A549 (cell line): Measurements from ENCODE around the gene MAN2B2. TPM values are rescaled to one million over a fixed set of nuclear protein-coding genes. Genes with fewer than 3 reads are reported as not detected.

Experiments
- ATAC-seq, 2 experiments: fragments of 200-7000 bp in 1 of 2; fragments of >200 bp in 1 of 2; cut with Nextera tagmentation in 1 of 2; cut with Tn5 transposase in 1 of 2; 3 replicates each; pipeline versions ENCODE4 v1.8.0 to v1.9.1; 2018 to 2020; ENCODE audit warnings: mild to moderate bottlenecking in 1 of 2, moderate library complexity in 1 of 2
- CTCF ChIA-PET: fragments of 300-600 bp; sonication (Branson Sonifier 250); formaldehyde crosslinking; extraction: SDS; loops from one replicate; lab custom pipeline; 2021; ENCODE audit warnings: antibody characterized with exemption, inconsistent platforms; lab: Yijun Ruan, JAX
- POLR2A ChIA-PET: fragments of 350-600 bp; formaldehyde crosslinking; extraction: SDS; loops from one replicate; lab custom pipeline; 2021; ENCODE audit warnings: antibody characterized with exemption, inconsistent platforms; lab: Yijun Ruan, JAX
- DNase-seq, 2 experiments: peaks; one replicate each; pipeline versions ENCODE4 v3.0.0 to v3.0.0-alpha.2; 2011 to 2016; ENCODE audit warnings: low read depth in 1 of 2, low spot score in 1 of 2
- FAIRE-seq: peaks from 2 replicates; lab custom pipeline; 2011; peaks lifted over from hg19 to GRCh38; lab: Jason Lieb, UNC
- H3K27ac ChIP-seq, 2 experiments: fragments of >200 bp; sonication (Bioruptor Twin); formaldehyde crosslinking; 3 replicates each; pipeline ENCODE4 v1.5.1; 2016 to 2017
- H3K4me1 ChIP-seq: fragments of >200 bp; sonication (Bioruptor Twin); formaldehyde crosslinking; 3 replicates; pipeline ENCODE4 v1.6.1; 2016
- H3K4me2 ChIP-seq: fragments of >200 bp; sonication (Bioruptor Twin); formaldehyde crosslinking; 3 replicates; pipeline ENCODE4 v1.6.1; 2016
- H3K4me3 ChIP-seq: fragments of >200 bp; sonication (Bioruptor Twin); formaldehyde crosslinking; 3 replicates; pipeline ENCODE4 v1.5.1; 2016
- H3K9me3 ChIP-seq: fragments of >200 bp; sonication (Bioruptor Twin); formaldehyde crosslinking; 3 replicates; pipeline ENCODE4 v1.6.1; 2016
- CHD4 ChIP-seq: fragments of 200-600 bp; sonication (generic); IDR thresholded peaks from 2 replicates; pipeline ENCODE4 v1.6.1; 2016; ENCODE audit warnings: antibody characterized with exemption, mild to moderate bottlenecking, borderline replicate concordance
- CTCF ChIP-seq: fragments of >200 bp; sonication (Bioruptor Twin); formaldehyde crosslinking; IDR thresholded peaks from 3 replicates; pipeline ENCODE4 v1.5.1; 2016
- FOSB ChIP-seq: fragments of 250-450 bp; sonication (Bioruptor Pico); IDR thresholded peaks from 2 replicates; pipeline ENCODE4 v1.5.0; 2020; ENCODE audit warnings: mild to moderate bottlenecking, moderate library complexity
- FOSL2 ChIP-seq, 2 experiments: fragments of 450-650 bp in 1 of 2; fragments of >200 bp in 1 of 2; sonication (Bioruptor Twin) in 1 of 2; formaldehyde crosslinking; IDR thresholded peaks; 2 replicates each; pipeline versions ENCODE4 v1.5.0 to v1.6.1; 2016 to 2020; ENCODE audit warnings: mild to moderate bottlenecking in 1 of 2, moderate library complexity in 1 of 2
- FOXS1 ChIP-seq: fragments of 250-450 bp; sonication (Bioruptor Pico); IDR thresholded peaks from 2 replicates; pipeline ENCODE4 v1.5.0; 2020; ENCODE audit warnings: mild to moderate bottlenecking, moderate library complexity
- HES2 ChIP-seq: fragments of >200 bp; sonication (Bioruptor Twin); formaldehyde crosslinking; IDR thresholded peaks from 2 replicates; pipeline ENCODE4 v1.6.1; 2016
- HMGXB4 ChIP-seq: fragments of 250-450 bp; sonication (Bioruptor Pico); IDR thresholded peaks from 2 replicates; pipeline ENCODE4 v1.5.0; 2021; ENCODE audit warnings: mild to moderate bottlenecking, moderate library complexity, borderline replicate concordance
- HOXB13 ChIP-seq: fragments of 250-450 bp; sonication (Bioruptor Pico); IDR thresholded peaks from 2 replicates; pipeline ENCODE4 v1.5.0; 2020; ENCODE audit warnings: low read depth, mild to moderate bottlenecking, moderate library complexity
- KDM1A ChIP-seq: fragments of 200-600 bp; sonication (generic); IDR thresholded peaks from 2 replicates; pipeline ENCODE4 v1.6.1; 2016; ENCODE audit warnings: low read depth, mild to moderate bottlenecking
- MAX ChIP-seq: IDR thresholded peaks from 2 replicates; pipeline ENCODE4 v1.6.1; 2012
- MAZ ChIP-seq: fragments of 150-350 bp; IDR thresholded peaks from 2 replicates; pipeline ENCODE4 v1.6.1; 2014; ENCODE audit warnings: antibody characterized with exemption, low read depth, low read length, borderline replicate concordance
- NR3C1 ChIP-seq: fragments of >200 bp; sonication (Bioruptor Twin); formaldehyde crosslinking; IDR thresholded peaks from 3 replicates; pipeline ENCODE4 v1.6.1; 2017
- PBX3 ChIP-seq: IDR thresholded peaks from 2 replicates; pipeline ENCODE4 v1.6.1; 2012
- RAD21 ChIP-seq, 2 experiments: fragments of >200 bp in 1 of 2; sonication (Bioruptor Twin) in 1 of 2; formaldehyde crosslinking in 1 of 2; IDR thresholded peaks in 1 of 2; conservative IDR thresholded peaks in 1 of 2; 2 replicates in 1 of 2; 3 replicates in 1 of 2; pipeline ENCODE4 v1.6.1; 2012 to 2018; ENCODE audit warnings: inconsistent platforms in 1 of 2
- REST ChIP-seq: fragments of 200-600 bp; sonication (generic); IDR thresholded peaks from 2 replicates; pipeline ENCODE4 v1.6.1; 2016; ENCODE audit warnings: antibody characterized with exemption, mild to moderate bottlenecking, moderate library complexity
- SMC3 ChIP-seq: fragments of >200 bp; sonication (Bioruptor Twin); formaldehyde crosslinking; IDR thresholded peaks from 3 replicates; pipeline ENCODE4 v1.6.1; 2018; ENCODE audit warnings: inconsistent platforms
- TFCP2L1 ChIP-seq: fragments of 250-450 bp; sonication (Bioruptor Pico); IDR thresholded peaks from 2 replicates; pipeline ENCODE4 v1.5.0; 2021; ENCODE audit warnings: mild to moderate bottlenecking
- TP53 ChIP-seq: fragments of 250-450 bp; sonication (Bioruptor Pico); IDR thresholded peaks from 2 replicates; pipeline ENCODE4 v1.5.0; 2021; ENCODE audit warnings: mild to moderate bottlenecking, moderate library complexity
- ZC3H11A ChIP-seq: fragments of 450-650 bp; IDR thresholded peaks from 2 replicates; pipeline ENCODE4 v1.6.1; 2014; ENCODE audit warnings: antibody characterized with exemption, mild to moderate bottlenecking
- ZFP36 ChIP-seq: fragments of 450-650 bp; IDR thresholded peaks from 2 replicates; pipeline ENCODE4 v1.6.1; 2014; ENCODE audit warnings: borderline replicate concordance; ENCODE audit not compliant: partially characterized antibody
- ZSCAN20 ChIP-seq: fragments of 250-450 bp; sonication (Bioruptor Pico); IDR thresholded peaks from 2 replicates; pipeline ENCODE4 v1.8.0; 2022; ENCODE audit warnings: mild to moderate bottlenecking, moderate library complexity
- WGBS: methylation state at CpG from one replicate; pipeline ENCODE4 v1.1.6; 2017; ENCODE audit errors: missing lambda C conversion rate; 5-methylcytosine and 5-hydroxymethylcytosine counted together
- polyA plus RNA-seq, 4 experiments: library from polyadenylated mRNA; depleted of rRNA in 3 of 4; stranded (reverse); fragments of >200 nt; fragmentation: RNase III in 1 of 4; extraction: RNeasy Plus Mini Kit Qiagen cat#74134 plus additional on column Dnase treatment in 1 of 4; gene quantifications; 2 replicates in 3 of 4; 3 replicates in 1 of 4; pipeline ENCODE4 v1.2.3, GENCODE V29; 2011 to 2017

MAN2B2 gene
- polyA plus RNA-seq, 2 of the 4 experiments (the other 2 are of a cell fraction) = 6.3 to 8.4 TPM

GRCh38 chr4:6576932-6577331 is 1.9 kb downstream of the MAN2B2 start:
- Histone ChIP-seq H3K27ac (no peak overlapping the region), H3K4me1 (peaks cover 5% of the 10 kb centered on the region; the same call in 1 of the 3 replicates), H3K9me3 (no peaks in the 10 kb centered on the region), H3K4me2 (no peak overlapping the region), H3K4me3 (no peak overlapping the region)
- ChIA-PET POLR2A (no interaction called here), CTCF (interaction anchor here (0.6 to 1.3 kb wide), 2 partner anchors 12 to 434 kb away, joined by 3 read pairs; no protein-coding TSS in a partner anchor)
- ATAC-seq (no peak), FAIRE-seq (no peak), DNase-seq (no peak)
- TF ChIP-seq RAD21 (conservative IDR thresholded peaks at IDR 0.05 in 1 of 2, IDR thresholded peaks at IDR 0.05 in 1 of 2) (no peak), CHD4 (no peak), HMGXB4 (CRISPR knock-in tag) (no peak), REST (no peak), HOXB13 (CRISPR knock-in tag) (no peak), FOSB (CRISPR knock-in tag) (no peak), FOSL2 (IDR thresholded peaks at IDR 0.05) (no peak), FOSL2 (CRISPR knock-in tag; IDR thresholded peaks at IDR 0.05) (no peak), HES2 (no peak), MAX (no peak), ZC3H11A (no peak), NR3C1 (no peak)
- WGBS = 92% methylated on average over 4 of the region's 9 CpGs

- ChIA-PET POLR2A (no interaction called here), CTCF (interaction anchor here (1.1 to 1.7 kb wide), 3 partner anchors 11 to 84 kb away, joined by 3 to 4 read pairs (median 3); no protein-coding TSS in a partner anchor)
- no peak for TF ChIP-seq PBX3
- peak; percentile 21 for TF ChIP-seq ZFP36
- peaks cover 5% of the 10 kb centered on the region; the same call in 1 of the 3 replicates for H3K4me1 ChIP-seq
- no peak for DNase-seq
- H3K9me3 ChIP-seq = no peaks in the 10 kb centered on the region
- FAIRE-seq = no peak
- H3K4me3 ChIP-seq = no peak overlapping the region
- no peak for ATAC-seq
- WGBS = 92% methylated on average over 9 of the region's 10 CpGs
- no peak overlapping the region for H3K4me2 ChIP-seq
- H3K27ac ChIP-seq = no peak overlapping the region
Observed at GRCh38 chr4:6577409-6577808, 2.4 kb downstream of the MAN2B2 start.

- H3K4me2 ChIP-seq = no peak overlapping the region
- no peaks in the 10 kb centered on the region for H3K9me3 ChIP-seq
- H3K27ac ChIP-seq = no peak overlapping the region
- ChIA-PET POLR2A (no interaction called here), CTCF (interaction anchor here (1.1 to 1.7 kb wide), 3 partner anchors 10 to 83 kb away, joined by 3 to 4 read pairs (median 3); no protein-coding TSS in a partner anchor)
- H3K4me1 ChIP-seq = peaks cover 5% of the 10 kb centered on the region; the same call in 1 of the 3 replicates
- DNase-seq = no peak
- no peak for TF ChIP-seq SMC3
- TF ChIP-seq ZSCAN20 (CRISPR knock-in tag) = no peak
- no peak for TF ChIP-seq TP53
- TF ChIP-seq TFCP2L1 = no peak
- no peak for TF ChIP-seq MAX
- TF ChIP-seq HOXB13 (CRISPR knock-in tag) = no peak
- TF ChIP-seq FOXS1 = no peak
- TF ChIP-seq MAZ = no peak
- no peak for TF ChIP-seq KDM1A
- TF ChIP-seq ZFP36 = no peak
- no peak for TF ChIP-seq CTCF
- no peak for FAIRE-seq
- no peak for ATAC-seq
- 95% methylated on average over 6 of the region's 9 CpGs for WGBS
- no peak overlapping the region for H3K4me3 ChIP-seq
Observed at GRCh38 chr4:6578221-6578620, 3.2 kb downstream of the MAN2B2 start.
